GM21526 (cell line): ENCODE measurements around the gene TCEA3.

Source experiments
- ATAC-seq: cut with Tn5 transposase; IDR thresholded peaks from one replicate; pipeline ENCODE4 v1.9.1; 2021; ENCODE audit warnings: moderate library complexity; ENCODE audit not compliant: unreplicated experiment, low FRiP score

Gene TCEA3

DNA sequence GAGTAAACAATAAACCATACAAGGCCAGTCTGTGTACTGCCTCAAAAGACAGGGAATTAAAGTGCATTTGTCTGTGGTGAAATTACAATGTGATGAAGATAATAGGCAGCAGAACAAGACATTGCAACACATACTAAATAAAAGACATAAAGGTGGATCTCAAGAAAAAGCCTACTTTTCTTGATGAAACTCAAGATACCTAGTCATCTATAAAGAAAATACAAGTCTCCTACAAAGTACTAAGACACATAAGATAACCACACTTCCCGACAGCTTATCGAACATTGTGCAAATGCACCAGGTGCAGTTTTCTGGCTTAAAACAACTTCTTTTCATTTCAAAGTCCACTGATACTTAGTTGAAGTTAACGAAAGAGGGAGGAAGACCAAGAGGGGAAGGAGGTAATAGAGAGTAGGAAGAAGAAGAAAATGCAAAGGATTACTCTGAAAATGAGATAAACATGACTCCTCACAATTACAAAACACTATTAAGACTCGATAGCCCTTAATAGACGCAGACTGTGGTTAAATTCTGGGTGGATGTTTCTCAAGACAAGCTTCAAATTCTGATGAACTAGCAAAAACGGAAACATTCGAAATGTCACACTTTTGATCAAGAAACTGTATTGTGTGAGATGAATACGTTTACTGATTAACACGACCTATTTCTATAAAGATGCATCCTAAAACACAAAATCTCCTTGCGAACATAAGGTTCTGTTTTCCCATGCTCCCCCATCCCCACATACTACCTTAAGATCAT, 82.4 kb downstream of the TCEA3 start:
- no peak for ATAC-seq

DNA sequence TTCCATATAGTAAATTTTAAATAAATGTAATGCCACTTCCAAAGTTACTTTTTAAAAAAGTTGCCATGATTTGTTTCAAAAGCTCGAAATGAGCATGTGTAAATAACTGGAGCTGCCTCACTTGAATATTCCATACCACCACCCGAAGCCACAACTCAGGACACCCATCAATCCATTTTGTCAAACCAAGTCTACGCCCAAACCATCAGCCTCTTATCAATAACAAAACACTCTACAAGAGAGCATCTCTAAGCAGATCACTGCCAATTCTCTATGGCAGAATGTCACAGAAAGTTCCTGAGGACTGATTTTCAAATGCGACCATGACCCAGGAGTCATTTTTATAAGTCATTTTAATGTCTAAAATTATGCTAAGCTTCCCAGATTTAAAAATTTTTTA, 84.9 kb downstream of the TCEA3 start:
- ATAC-seq = no peak

DNA sequence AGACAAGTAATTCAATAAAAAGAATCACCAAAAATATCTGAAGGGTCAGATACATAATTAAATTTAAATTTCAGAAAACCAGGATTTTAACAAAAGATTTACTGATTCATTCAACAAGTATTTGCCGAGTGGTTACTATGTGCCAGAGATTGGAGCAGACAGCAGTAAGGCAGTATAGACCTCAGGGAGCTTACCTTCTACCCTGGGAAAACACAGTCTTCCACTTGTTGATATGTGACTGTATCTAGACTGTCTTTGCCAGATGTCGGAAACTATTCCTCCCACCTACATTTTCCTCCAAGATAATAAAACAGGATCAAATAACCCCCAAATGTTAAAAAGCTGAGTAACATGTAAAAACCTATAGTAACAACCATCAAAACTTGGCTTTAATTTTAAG, 86.7 kb downstream of the TCEA3 start:
- ATAC-seq = no peak

DNA sequence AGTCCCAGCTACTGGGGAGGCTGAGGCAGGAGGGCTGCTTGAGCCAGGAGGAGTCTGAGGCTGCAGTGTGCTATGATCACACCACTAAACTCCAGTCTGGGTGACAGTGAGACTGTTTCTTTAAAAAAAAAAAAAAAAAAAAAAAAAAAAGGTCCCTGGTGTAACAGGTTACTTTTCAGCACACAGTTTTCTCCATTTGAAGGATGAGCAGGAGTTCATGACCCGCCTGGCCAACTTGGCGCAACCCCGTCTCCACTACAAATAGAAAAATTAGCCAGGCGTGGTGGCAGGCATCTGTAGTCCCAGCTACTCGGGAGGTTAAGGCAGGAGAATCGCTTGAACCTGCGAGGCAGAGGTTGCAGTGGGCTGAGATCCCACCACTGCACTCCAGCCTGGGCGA, 92.8 kb downstream of the TCEA3 start:
- no peak for ATAC-seq
